HG02571 (cell line): Measurements from ENCODE around the gene TMA16.
"Not testable (repeated sequence)": the region's sequence is repeated elsewhere in the genome, so short reads cannot be mapped to it uniquely, and the experiment has no call there.

Experiments used
- ATAC-seq: cut with Tn5 transposase; IDR thresholded peaks from one replicate; pipeline ENCODE4 v1.9.1; 2021; ENCODE audit warnings: mild to moderate bottlenecking, moderate library complexity; ENCODE audit not compliant: unreplicated experiment

The TMA16 gene

GRCh38 chr4:163494360-163495241, at the start of gene TMA16:
Gene TMA16, plus strand, starts transcription at chr4:163494690. Its CDS starts 112 bp downstream, at chr4:163494802.
- ATAC-seq, result peak; percentile 80

- ATAC-seq, result not testable (repeated sequence)
Measured at GRCh38 chr4:163447023-163447422, 47.5 kb upstream of the TMA16 start.

GRCh38 chr4:163447481-163447880, 47.0 kb upstream of the TMA16 start:
- ATAC-seq, result no peak

- ATAC-seq, result no peak
Measured at GRCh38 chr4:163448540-163449203, 45.8 kb upstream of the TMA16 start.

- ATAC-seq, result no peak
Measured at GRCh38 chr4:163462556-163462955, 31.9 kb upstream of the TMA16 start.

- ATAC-seq, result no peak
Measured at GRCh38 chr4:163467082-163467770, 27.3 kb upstream of the TMA16 start.

GRCh38 chr4:163470391-163470790, 24.1 kb upstream of the TMA16 start:
- no peak for ATAC-seq

- no peak for ATAC-seq
Measured at GRCh38 chr4:163473130-163473529, 21.4 kb upstream of the TMA16 start.

- no peak for ATAC-seq
Measured at GRCh38 chr4:163473576-163473975, 20.9 kb upstream of the TMA16 start, which contains the start of gene TKTL2. Gene TKTL2, minus strand, starts transcription at chr4:163473754. Its CDS starts 20 bp downstream, at chr4:163473734.

- no peak for ATAC-seq
Measured at GRCh38 chr4:163474027-163474426, 20.5 kb upstream of the TMA16 start.

GRCh38 chr4:163476761-163477438, 17.6 kb upstream of the TMA16 start:
- ATAC-seq, result no peak

GRCh38 chr4:163482190-163482589, 12.3 kb upstream of the TMA16 start:
- peak; percentile 57 for ATAC-seq

- peak; percentile 50 for ATAC-seq
Measured at GRCh38 chr4:163484906-163485305, 9.6 kb upstream of the TMA16 start.

GRCh38 chr4:163485589-163485988, 8.9 kb upstream of the TMA16 start:
- ATAC-seq, result no peak

GRCh38 chr4:163486321-163486720, 8.2 kb upstream of the TMA16 start:
- no peak for ATAC-seq

GRCh38 chr4:163489929-163490328, 4.6 kb upstream of the TMA16 start:
- ATAC-seq, result no peak

GRCh38 chr4:163492951-163493504, 1.5 kb upstream of the TMA16 start:
- no peak for ATAC-seq

GRCh38 chr4:163493643-163494359, 689 bp upstream of the TMA16 start:
- peak; percentile 16 for ATAC-seq

- ATAC-seq, result no peak
Measured at GRCh38 chr4:163495900-163496299, 1.4 kb downstream of the TMA16 start.

GRCh38 chr4:163500586-163500985, 6.1 kb downstream of the TMA16 start:
- no peak for ATAC-seq
